Right hindlimb (tissue), 1 donor: ENCODE data around the gene SREK1.
"Not testable (repeated sequence)": the region's sequence is repeated elsewhere in the genome, so short reads cannot be mapped to it uniquely, and the experiment has no call there.

Experiments used
- DNase-seq: peaks from one replicate; pipeline ENCODE4 v3.0.0-alpha.2; 2018

Gene SREK1

GRCh38 chr5:66222896-66223295 lies 78.8 kb downstream of the SREK1 start:
- DNase-seq, result not testable (repeated sequence)

GRCh38 chr5:66223637-66224036 lies 79.5 kb downstream of the SREK1 start:
- DNase-seq, result no peak

- DNase-seq, result no peak
Measured at GRCh38 chr5:66224274-66224673, 80.2 kb downstream of the SREK1 start.

DNA sequence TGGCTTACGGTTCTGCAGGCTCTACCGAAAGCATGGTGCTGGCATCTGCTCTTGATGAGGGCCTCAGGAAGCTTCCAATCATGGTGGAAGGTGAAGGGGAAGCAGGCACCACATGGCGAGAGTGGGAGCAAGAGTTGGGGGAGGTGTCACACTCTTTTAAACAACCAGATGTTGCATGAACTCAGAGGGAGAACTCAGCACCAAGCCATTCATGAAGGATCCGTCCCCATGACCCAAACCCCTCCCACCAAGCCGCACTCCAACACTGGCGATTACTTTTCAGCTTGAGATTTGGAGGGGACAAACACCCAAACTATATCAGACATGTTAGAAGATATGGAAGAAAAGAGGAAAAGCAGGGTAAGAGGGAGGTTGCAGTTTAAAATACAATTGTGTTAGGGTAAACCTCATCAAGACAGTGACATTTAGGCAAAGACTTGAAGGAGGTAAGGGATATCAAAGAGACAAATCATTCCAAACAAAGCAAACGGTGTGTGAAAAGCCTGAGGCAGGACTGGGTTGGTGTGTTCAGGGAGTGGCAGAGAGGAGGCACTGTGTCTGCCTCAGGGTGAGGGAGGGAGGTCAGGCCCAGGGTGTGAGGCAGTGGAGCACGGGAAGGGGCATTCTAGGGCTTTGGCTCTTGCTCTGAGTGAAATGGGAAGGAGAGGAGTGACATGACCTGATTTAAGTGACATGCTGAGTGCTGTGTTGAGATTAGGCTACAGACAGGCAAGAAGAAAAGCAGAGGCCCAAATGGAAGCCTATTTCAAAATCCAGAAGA lies 80.9 kb downstream of the SREK1 start:
- DNase-seq, result no peak

DNA sequence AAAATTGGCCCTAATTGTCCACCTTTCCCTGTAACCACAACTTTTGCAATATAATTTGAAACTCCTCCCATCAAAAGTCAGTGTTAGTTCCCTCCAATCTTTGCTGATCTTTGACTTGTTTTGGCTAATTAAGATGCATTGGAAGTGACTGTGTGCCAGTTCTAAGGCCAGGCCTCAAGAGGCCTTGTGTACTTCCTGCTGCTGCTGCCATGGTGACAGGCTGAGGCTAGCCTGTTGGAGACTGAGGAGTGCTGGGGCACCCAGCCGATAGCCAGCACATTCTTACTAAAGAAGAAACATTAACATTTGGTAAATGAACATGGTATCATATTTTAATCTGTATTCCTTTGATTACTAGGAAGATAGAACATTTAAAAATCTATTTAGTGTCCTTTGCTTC lies 86.5 kb downstream of the SREK1 start:
- DNase-seq, result no peak

GRCh38 chr5:66231508-66231907 lies 87.4 kb downstream of the SREK1 start:
- no peak for DNase-seq

DNA sequence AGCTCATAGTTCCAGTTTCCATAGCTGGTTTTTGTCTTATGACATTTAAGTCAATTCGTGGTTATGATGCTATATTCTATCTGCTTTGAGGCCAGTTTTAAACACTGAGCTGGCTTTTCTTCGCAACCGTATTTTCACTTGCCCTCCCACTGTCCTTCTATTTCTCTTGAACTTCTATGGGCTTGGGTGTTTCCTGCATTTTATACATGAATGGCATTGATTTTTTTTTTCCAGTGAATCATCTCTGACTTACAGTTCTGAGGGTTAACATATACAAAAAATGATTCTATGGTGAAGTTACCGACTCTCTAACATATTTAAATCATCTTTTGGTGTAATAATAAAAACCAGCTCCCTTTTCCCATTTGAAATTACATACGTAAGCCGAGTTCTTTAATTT lies 88.2 kb downstream of the SREK1 start:
- no peak for DNase-seq

DNA sequence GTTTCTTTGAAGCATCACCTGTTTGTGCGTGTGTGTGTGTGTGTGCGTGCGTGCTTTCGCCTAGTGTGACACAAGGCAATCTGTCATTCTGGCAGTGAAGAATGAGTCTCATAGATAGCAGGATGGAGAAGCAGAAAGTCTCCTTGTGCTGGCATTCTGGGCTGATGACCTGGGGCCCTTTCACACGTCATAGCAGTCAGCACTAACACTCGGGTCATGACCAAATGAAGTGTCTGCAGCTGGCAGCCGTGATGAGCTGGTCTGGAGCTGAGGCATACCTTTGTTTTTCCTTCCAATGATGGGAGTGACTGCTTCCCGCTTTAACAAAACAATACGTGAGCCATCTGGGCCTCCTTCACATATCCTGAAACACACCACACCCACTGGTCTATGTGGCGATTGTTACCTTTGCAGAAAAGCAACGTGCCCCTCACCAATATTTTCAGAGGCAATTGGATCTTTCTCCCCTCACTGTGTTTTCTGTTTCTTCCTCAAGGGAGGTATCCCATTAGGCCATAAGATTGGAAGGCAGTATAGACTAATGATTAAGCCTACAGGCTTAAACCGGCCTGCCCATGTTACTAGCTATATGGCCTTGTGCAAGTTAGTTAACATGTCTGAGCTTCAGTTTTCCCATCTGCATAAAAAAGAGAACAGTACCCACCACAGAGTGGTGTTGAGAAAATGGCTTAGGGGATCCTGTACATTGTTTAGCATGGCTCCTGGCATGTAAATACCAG lies 88.8 kb downstream of the SREK1 start:
- DNase-seq, result no peak
